A673 (cell line): ENCODE results near the gene PPP1R13B. TPM values are rescaled to one million over a fixed set of nuclear protein-coding genes. Genes with fewer than 3 reads are reported as not detected.
A peak's percentile ranks its signal among the peaks of the same experiment; 100 is the strongest.

Experiments
- BruUV-seq: library from RNA; stranded (reverse); fragments of 400-500 nt; replicated peaks from 2 replicates; lab custom pipeline; 2021; lab: Mats Ljungman, UMichigan
- CTCF ChIA-PET: fragments of 300-600 bp; sonication (Branson Sonifier 250); formaldehyde crosslinking; loops from one replicate; lab custom pipeline; 2022; ENCODE audit warnings: antibody characterized with exemption; lab: Charles Lee
- POLR2A ChIA-PET: fragments of 300-600 bp; sonication (Branson Sonifier 250); formaldehyde crosslinking; loops from one replicate; lab custom pipeline; 2022; ENCODE audit warnings: antibody characterized with exemption; ENCODE audit not compliant: low non-redundant PET; lab: Charles Lee
- DNase-seq: peaks from one replicate; pipeline ENCODE4 v3.0.0-alpha.2; 2015; ENCODE audit warnings: low spot score
- H3K27ac ChIP-seq: fragments of 200-600 bp; sonication (generic); 2 replicates; pipeline ENCODE4 v1.5.1; 2016; ENCODE audit warnings: mixed run types, low read depth, mild to moderate bottlenecking, mixed read lengths, antibody characterized with exemption, low read length; ENCODE audit not compliant: poor library complexity, severe bottlenecking
- H3K27me3 ChIP-seq: fragments of 200-600 bp; sonication (generic); replicated peaks from 2 replicates; pipeline ENCODE4 v1.6.1; 2017; ENCODE audit warnings: mixed run types, low read depth, mild to moderate bottlenecking, mixed read lengths, antibody characterized with exemption, low read length; ENCODE audit not compliant: insufficient read depth, poor library complexity
- H3K36me3 ChIP-seq: fragments of 200-600 bp; sonication (generic); 2 replicates; pipeline ENCODE4 v1.6.1; 2016; ENCODE audit warnings: mixed run types, mild to moderate bottlenecking, mixed read lengths, antibody characterized with exemption, low read length; ENCODE audit not compliant: insufficient read depth, poor library complexity, severe bottlenecking
- H3K4me1 ChIP-seq: fragments of 200-600 bp; sonication (generic); 2 replicates; pipeline ENCODE4 v1.6.1; 2017; ENCODE audit warnings: mixed run types, mild to moderate bottlenecking, mixed read lengths, antibody characterized with exemption, low read length; ENCODE audit not compliant: insufficient read depth, poor library complexity, severe bottlenecking
- H3K4me3 ChIP-seq: fragments of 200-600 bp; sonication (generic); 2 replicates; pipeline ENCODE4 v1.5.1; 2016; ENCODE audit warnings: low read depth, mixed run types, mild to moderate bottlenecking, mixed read lengths, low read length; ENCODE audit not compliant: poor library complexity, severe bottlenecking
- H3K9me3 ChIP-seq: fragments of 200-600 bp; sonication (generic); 2 replicates; pipeline ENCODE4 v1.6.1; 2016; ENCODE audit warnings: mixed run types, low read depth, mild to moderate bottlenecking, mixed read lengths, antibody characterized with exemption, low read length; ENCODE audit not compliant: poor library complexity, severe bottlenecking
- CTCF ChIP-seq: fragments of 300-800, 200-600 bp; sonication (generic); conservative IDR thresholded peaks from 2 replicates; pipeline ENCODE4 v1.5.1; 2017; ENCODE audit warnings: low read depth, mild to moderate bottlenecking, antibody characterized with exemption, low read length, moderate library complexity, mixed read lengths
- EZH2 ChIP-seq: fragments of 200-600 bp; sonication (generic); IDR thresholded peaks from 2 replicates; pipeline ENCODE4 v1.6.1; 2017; ENCODE audit warnings: borderline replicate concordance, low read depth, mild to moderate bottlenecking, mixed read lengths, antibody characterized with exemption, low read length; ENCODE audit not compliant: poor library complexity, severe bottlenecking
- intact Hi-C: fragments of 100-400 bp; cut with micrococcal nuclease; formaldehyde crosslinking; loops from one replicate; pipeline ENCODE4 v1.10.0; 2022; ENCODE audit not compliant: unreplicated experiment
- total RNA-seq: library from RNA; stranded (reverse); gene quantifications from 2 replicates; pipeline ENCODE4 v1.2.3, GENCODE V29; 2021

The PPP1R13B gene
- total RNA-seq, 1 experiment from 2014 or later: 4.8 TPM

- Histone ChIP-seq H3K4me1 (peaks cover 26% of the 10 kb centered on the region), H3K27ac (peak within 1 kb of the TSS; percentile 96), H3K4me3 (peak within 1 kb of the TSS; percentile 79), H3K27me3 (no peaks in the 10 kb centered on the region), H3K9me3 (no peaks in the 10 kb centered on the region), H3K36me3 (peaks cover 9% of the 10 kb centered on the region)
- ChIA-PET CTCF (no interaction called here), POLR2A (no interaction called here)
- BruUV-seq: no TSS peak
- intact Hi-C loops: no loop called here
- peak; percentile 99 for DNase-seq
- TF ChIP-seq EZH2 (no peak), CTCF (no peak)
Observed at GRCh38 chr14:103715052-103716000, 132.0 kb downstream of the PPP1R13B start, which contains the start of the genes XRCC3 and ZFYVE21. XRCC3 (minus strand) TSS chr14:103715451; CDS start chr14:103711087, 4,364 bp downstream. ZFYVE21 (plus strand) TSS chr14:103715810; CDS start chr14:103715842, 32 bp downstream.

- Histone ChIP-seq H3K4me3 (peak overlapping the region; percentile 79), H3K4me1 (peaks cover 26% of the 10 kb centered on the region), H3K36me3 (peaks cover 20% of the 10 kb centered on the region), H3K27me3 (no peaks in the 10 kb centered on the region), H3K27ac (peak overlapping the region; percentile 96), H3K9me3 (no peaks in the 10 kb centered on the region)
- BruUV-seq: TSS peak; percentile 66
- no peak for DNase-seq
- TF ChIP-seq CTCF: no peak
- ChIA-PET CTCF (interaction anchor here (0.5 to 0.6 kb wide), 2 partner anchors 94 to 193 kb away, joined by 3 to 7 read pairs; no protein-coding TSS in a partner anchor), POLR2A (interaction anchor here (0.6 kb wide), 2 partner anchors 10 to 157 kb away, joined by 3 to 6 read pairs; no protein-coding TSS in a partner anchor)
- intact Hi-C loops: no loop called here
Observed at GRCh38 chr14:103714063-103714724, 133.2 kb downstream of the PPP1R13B start.

GRCh38 chr14:103713304-103714062 is 133.9 kb downstream of the PPP1R13B start:
- Histone ChIP-seq H3K36me3 (peaks cover 26% of the 10 kb centered on the region), H3K4me3 (peak overlapping the region; percentile 79), H3K27me3 (no peaks in the 10 kb centered on the region), H3K27ac (peak overlapping the region; percentile 96), H3K9me3 (no peaks in the 10 kb centered on the region), H3K4me1 (peaks cover 26% of the 10 kb centered on the region)
- no TSS peak for BruUV-seq
- DNase-seq: no peak
- intact Hi-C loops: no loop called here
- ChIA-PET CTCF (no interaction called here), POLR2A (interaction anchor here (0.6 kb wide), 1 partner anchor 9 kb away, joined by 3 read pairs; no protein-coding TSS in a partner anchor)
- TF ChIP-seq EZH2 (no peak), CTCF (no peak)
